ENCODE results near the gene SH3BP2. TPM values are rescaled to one million over a fixed set of nuclear protein-coding genes. Genes with fewer than 3 reads are reported as not detected.

Gene SH3BP2, protein sequence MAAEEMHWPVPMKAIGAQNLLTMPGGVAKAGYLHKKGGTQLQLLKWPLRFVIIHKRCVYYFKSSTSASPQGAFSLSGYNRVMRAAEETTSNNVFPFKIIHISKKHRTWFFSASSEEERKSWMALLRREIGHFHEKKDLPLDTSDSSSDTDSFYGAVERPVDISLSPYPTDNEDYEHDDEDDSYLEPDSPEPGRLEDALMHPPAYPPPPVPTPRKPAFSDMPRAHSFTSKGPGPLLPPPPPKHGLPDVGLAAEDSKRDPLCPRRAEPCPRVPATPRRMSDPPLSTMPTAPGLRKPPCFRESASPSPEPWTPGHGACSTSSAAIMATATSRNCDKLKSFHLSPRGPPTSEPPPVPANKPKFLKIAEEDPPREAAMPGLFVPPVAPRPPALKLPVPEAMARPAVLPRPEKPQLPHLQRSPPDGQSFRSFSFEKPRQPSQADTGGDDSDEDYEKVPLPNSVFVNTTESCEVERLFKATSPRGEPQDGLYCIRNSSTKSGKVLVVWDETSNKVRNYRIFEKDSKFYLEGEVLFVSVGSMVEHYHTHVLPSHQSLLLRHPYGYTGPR
- 10 to 100 TPM; 14.3 to 45.1 TPM for polyA plus RNA-seq

GRCh38 chr4:2792711-2793585, at the start of gene SH3BP2:
SH3BP2 (plus strand) TSS chr4:2793085; CDS start chr4:2820618, 27,533 bp downstream.
- Histone ChIP-seq H3K4me3 (ENCODE audit: low read depth in 1 of 2, low read length in 2 of 2) (peak within 1 kb of the TSS; percentile 62 to 76), H3K36me3 (ENCODE audit: control insufficient read depth in 2 of 2, insufficient read depth in 2 of 2, low read length in 1 of 2) (peaks cover 0 to 2% of the 10 kb centered on the region in 2 donors), H3K27ac (ENCODE audit: low read depth in 2 of 2, low read length in 1 of 2) (peak within 1 kb of the TSS; percentile 70 to 93), H3K27me3 (ENCODE audit: control insufficient read depth in 1 of 2, insufficient read depth in 2 of 2, low read length in 2 of 2) (no peaks in the 10 kb centered on the region), H3K9me3 (ENCODE audit: control insufficient read depth in 2 of 2, insufficient read depth in 1 of 2, low read depth in 1 of 2, low read length in 1 of 2) (no peaks in the 10 kb centered on the region), H3K4me1 (ENCODE audit: control insufficient read depth in 2 of 2, insufficient read depth in 2 of 2, low read length in 1 of 2) (peaks cover 16 to 50% of the 10 kb centered on the region in 2 donors)
- 8 to 13% methylated on average over 69 to 104 of the region's 104 CpGs for WGBS, 2 donors

DNA sequence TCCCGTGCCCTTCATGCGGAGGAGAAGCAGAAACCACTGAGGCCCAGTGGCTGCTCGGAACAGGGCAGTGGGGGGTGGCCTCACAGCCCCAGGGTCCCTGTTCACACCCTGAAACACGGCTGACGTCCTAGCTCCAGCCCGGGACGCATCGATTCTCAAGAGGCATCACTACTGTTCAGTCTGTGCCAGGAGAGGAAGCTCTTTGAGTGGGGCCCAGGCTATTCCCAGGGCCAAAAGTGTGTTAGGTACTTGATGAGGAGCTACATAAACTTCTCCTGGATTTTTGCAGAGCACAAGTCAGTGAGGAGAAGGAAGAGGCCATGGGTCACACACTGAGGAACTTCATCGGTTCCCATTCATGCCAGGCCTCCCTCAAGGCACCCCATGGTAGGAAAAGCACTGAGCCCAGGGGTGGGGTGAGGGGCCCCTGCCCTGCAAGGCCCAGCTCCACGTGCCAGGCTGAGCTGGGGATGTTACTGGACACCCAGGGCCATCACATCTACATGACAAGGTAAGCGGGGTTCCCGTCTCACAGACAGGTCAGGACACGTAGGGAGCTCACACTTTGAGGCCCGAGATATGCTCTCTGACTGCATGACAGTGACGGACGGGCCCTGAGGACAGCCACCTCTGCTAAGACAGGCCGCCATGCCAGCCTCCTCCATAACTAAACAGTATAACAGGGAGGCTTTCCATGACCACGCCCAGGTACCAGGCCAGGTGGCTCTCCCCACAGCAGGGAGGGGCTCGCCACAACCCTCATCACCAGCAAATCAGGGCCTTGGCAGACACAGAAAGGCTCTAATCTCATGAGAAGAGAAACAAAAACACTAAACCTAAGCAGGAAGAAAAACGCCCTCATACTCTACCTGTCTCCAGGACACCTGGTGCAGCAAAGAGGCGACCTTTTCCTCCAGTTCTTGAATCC, 49.1 kb upstream of the SH3BP2 start:
- Histone ChIP-seq H3K4me3 (ENCODE audit: low read depth in 1 of 2, low read length in 2 of 2) (no peak overlapping the region), H3K27ac (ENCODE audit: low read depth in 2 of 2, low read length in 1 of 2) (peak overlapping the region; percentile 51 to 87), H3K27me3 (ENCODE audit: control insufficient read depth in 1 of 2, insufficient read depth in 2 of 2, low read length in 2 of 2) (no peaks in the 10 kb centered on the region), H3K4me1 (ENCODE audit: control insufficient read depth in 2 of 2, insufficient read depth in 2 of 2, low read length in 1 of 2) (peaks cover 13 to 28% of the 10 kb centered on the region in 2 donors), H3K36me3 (ENCODE audit: control insufficient read depth in 2 of 2, insufficient read depth in 2 of 2, low read length in 1 of 2) (peaks cover 21 to 43% of the 10 kb centered on the region in 2 donors), H3K9me3 (ENCODE audit: control insufficient read depth in 2 of 2, insufficient read depth in 1 of 2, low read depth in 1 of 2, low read length in 1 of 2) (peaks cover 0 to under 1% of the 10 kb centered on the region in 2 donors)
- WGBS, 2 donors = 72 to 78% methylated on average over 21 of the region's 21 CpGs

DNA sequence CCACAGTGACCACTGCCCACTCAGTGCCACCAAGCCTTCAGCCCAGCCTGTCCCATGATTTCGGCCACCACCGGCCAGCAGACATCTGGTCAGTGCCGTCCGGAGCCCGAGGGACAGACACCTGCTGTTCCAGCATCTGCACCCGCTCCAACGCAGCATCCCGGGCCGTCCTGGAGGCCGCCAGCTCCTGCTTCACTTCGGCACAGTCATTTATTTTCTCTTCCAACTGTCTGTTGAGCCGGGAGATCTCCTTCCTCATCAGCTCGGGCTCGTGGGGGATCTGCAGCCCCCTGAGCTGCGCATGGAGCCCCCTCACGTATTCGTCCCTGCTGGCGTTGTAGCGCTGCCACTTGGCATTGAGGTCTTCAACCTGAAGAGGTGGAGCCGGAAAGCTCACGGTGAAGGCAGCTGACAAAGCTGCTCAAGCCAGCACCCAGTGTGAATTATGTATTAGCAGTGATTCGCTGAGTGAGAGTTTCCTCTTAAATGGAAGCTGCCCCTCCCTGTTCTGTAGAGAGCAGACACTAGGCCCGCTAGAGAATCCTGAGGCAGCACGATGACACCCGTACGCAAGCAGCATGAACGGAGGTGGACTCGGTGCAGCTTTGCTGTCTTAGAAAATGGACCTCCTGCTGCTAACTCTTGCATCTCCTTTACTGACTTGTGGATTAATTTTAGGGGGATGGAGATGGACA, 48.2 kb upstream of the SH3BP2 start:
- no peaks in the 10 kb centered on the region for H3K9me3 ChIP-seq (ENCODE audit: control insufficient read depth in 2 of 2, insufficient read depth in 1 of 2, low read depth in 1 of 2, low read length in 1 of 2)
- WGBS, 2 donors = 91% methylated on average over 28 of the region's 28 CpGs
- peaks cover 21 to 43% of the 10 kb centered on the region in 2 donors for H3K36me3 ChIP-seq (ENCODE audit: control insufficient read depth in 2 of 2, insufficient read depth in 2 of 2, low read length in 1 of 2)
- peaks cover 13 to 28% of the 10 kb centered on the region in 2 donors for H3K4me1 ChIP-seq (ENCODE audit: control insufficient read depth in 2 of 2, insufficient read depth in 2 of 2, low read length in 1 of 2)
- no peak overlapping the region for H3K4me3 ChIP-seq (ENCODE audit: low read depth in 1 of 2, low read length in 2 of 2)
- peak overlapping the region; percentile 36 to 87 for H3K27ac ChIP-seq (ENCODE audit: low read depth in 2 of 2, low read length in 1 of 2)
- H3K27me3 ChIP-seq (ENCODE audit: control insufficient read depth in 1 of 2, insufficient read depth in 2 of 2, low read length in 2 of 2) = no peaks in the 10 kb centered on the region

DNA sequence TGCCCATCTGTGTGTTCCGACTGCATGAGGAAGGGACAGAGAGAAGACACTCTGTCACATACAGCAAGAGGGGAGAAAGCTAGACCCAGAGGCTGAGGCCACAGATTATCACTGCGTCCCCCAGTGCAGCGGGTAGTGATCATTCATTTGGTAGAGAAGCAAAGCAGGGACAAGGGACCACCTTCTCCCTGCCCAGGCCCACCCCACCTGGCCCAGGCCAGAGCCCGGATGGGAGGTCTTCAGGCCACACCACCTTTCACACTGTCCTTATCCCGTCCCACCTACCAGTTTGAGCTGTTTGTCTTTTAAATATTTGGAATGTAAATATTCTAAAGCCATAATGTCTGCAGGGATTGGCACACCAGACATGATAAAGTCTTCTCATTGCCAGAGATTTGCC, 47.4 kb upstream of the SH3BP2 start:
- Histone ChIP-seq H3K27me3 (ENCODE audit: control insufficient read depth in 1 of 2, insufficient read depth in 2 of 2, low read length in 2 of 2) (no peaks in the 10 kb centered on the region), H3K36me3 (ENCODE audit: control insufficient read depth in 2 of 2, insufficient read depth in 2 of 2, low read length in 1 of 2) (peaks cover 21 to 45% of the 10 kb centered on the region in 2 donors), H3K4me1 (ENCODE audit: control insufficient read depth in 2 of 2, insufficient read depth in 2 of 2, low read length in 1 of 2) (peaks cover 13 to 28% of the 10 kb centered on the region in 2 donors), H3K27ac (ENCODE audit: low read depth in 2 of 2, low read length in 1 of 2) (peak overlapping the region; percentile 48 to 89), H3K4me3 (ENCODE audit: low read depth in 1 of 2, low read length in 2 of 2) (no peak overlapping the region), H3K9me3 (ENCODE audit: control insufficient read depth in 2 of 2, insufficient read depth in 1 of 2, low read depth in 1 of 2, low read length in 1 of 2) (no peaks in the 10 kb centered on the region)
- WGBS, 2 donors = 87 to 94% methylated on average over 5 of the region's 5 CpGs

DNA sequence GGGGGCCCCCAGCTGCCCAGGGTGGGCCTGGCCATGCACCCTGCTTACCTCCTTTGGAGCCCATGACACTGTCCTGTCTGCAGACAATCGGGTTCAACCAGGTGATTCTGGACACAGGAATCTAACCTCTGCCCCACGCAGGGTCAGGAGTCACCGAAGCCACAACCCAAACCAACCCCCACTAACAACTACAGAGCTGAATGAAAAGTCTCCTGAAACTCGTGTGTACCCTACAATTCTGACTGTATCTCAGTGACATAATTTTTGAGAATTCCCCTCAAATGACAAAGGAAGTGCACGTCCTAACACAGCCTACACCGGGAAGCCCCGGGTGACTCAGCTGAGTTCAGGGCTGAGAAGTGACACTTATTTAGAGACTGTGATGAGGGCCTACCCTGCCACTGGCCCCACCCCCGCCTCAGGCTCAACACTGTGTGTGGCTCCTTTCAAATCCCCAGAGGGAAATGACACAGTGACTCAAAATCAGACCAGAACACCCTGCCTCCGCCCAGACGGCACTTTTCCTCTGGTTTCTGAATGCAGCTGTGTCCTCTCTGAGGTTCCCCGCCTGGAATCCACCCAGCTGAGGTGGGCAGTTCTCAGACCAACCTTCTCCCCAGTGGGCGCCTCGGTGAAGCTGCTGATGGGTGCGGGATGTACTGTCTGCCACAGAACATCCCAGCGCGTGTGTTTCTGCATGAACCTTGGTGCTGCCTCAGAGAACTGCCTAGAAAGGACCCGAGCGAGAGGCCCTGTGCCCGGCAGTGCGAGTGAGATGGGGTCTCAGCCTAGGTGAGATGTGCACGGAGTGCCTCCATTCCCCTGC, 46.7 kb upstream of the SH3BP2 start:
- H3K4me1 ChIP-seq (ENCODE audit: control insufficient read depth in 2 of 2, insufficient read depth in 2 of 2, low read length in 1 of 2) = peaks cover 13 to 32% of the 10 kb centered on the region in 2 donors
- WGBS, 2 donors = 49 to 63% methylated on average over 21 of the region's 21 CpGs
- H3K27me3 ChIP-seq (ENCODE audit: control insufficient read depth in 1 of 2, insufficient read depth in 2 of 2, low read length in 2 of 2) = no peaks in the 10 kb centered on the region
- H3K4me3 ChIP-seq (ENCODE audit: low read depth in 1 of 2, low read length in 2 of 2) = no peak overlapping the region
- H3K36me3 ChIP-seq (ENCODE audit: control insufficient read depth in 2 of 2, insufficient read depth in 2 of 2, low read length in 1 of 2) = peaks cover 21 to 47% of the 10 kb centered on the region in 2 donors
- H3K27ac ChIP-seq (ENCODE audit: low read depth in 2 of 2, low read length in 1 of 2) = peak overlapping the region; percentile 73 to 89
- H3K9me3 ChIP-seq (ENCODE audit: control insufficient read depth in 2 of 2, insufficient read depth in 1 of 2, low read depth in 1 of 2, low read length in 1 of 2) = no peaks in the 10 kb centered on the region

DNA sequence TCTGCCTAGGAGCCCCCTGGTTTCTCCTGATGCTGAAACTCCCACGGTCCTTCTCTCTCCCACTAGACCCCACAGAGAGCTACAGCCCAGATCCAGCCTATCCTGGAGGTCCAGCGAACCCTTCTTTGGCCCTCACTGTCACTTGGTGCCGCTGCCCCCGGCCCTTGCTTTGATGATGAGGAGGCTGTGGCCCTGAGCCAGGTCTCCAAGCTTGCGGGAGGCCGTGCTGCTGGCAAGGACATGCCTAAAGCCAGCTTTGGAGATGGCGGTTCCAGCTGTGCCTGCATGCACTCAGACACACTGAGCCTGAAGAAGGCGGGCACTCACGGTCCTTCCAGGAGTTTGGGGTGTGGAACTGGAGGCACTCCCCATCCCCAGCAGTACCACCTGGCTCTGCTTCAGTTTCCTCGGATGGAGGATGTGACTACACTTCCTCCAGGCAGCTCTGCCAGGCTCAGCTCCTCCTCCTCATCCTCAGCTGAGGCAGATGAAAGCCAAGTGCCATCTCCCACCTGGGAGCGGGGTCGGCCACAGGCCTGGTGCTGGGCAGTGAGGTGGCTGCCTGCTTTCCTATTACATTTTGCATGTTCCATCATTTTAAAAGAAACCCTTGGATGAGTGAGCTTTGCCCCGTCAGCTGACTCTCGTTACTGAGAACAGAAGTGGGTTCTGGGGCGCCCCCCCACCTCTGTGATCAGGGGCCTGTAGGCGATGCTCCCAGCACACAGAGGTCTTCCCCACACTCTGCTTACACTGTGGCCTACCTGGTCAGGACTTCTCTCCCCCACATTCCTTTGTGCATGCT, 45.8 kb upstream of the SH3BP2 start:
- H3K4me1 ChIP-seq (ENCODE audit: control insufficient read depth in 2 of 2, insufficient read depth in 2 of 2, low read length in 1 of 2) = peaks cover 13 to 32% of the 10 kb centered on the region in 2 donors
- no peaks in the 10 kb centered on the region for H3K9me3 ChIP-seq (ENCODE audit: control insufficient read depth in 2 of 2, insufficient read depth in 1 of 2, low read depth in 1 of 2, low read length in 1 of 2)
- 72 to 74% methylated on average over 16 of the region's 16 CpGs for WGBS, 2 donors
- H3K27ac ChIP-seq (ENCODE audit: low read depth in 2 of 2, low read length in 1 of 2) = peak overlapping the region; percentile 73 to 86
- H3K4me3 ChIP-seq (ENCODE audit: low read depth in 1 of 2, low read length in 2 of 2) = no peak overlapping the region
- H3K36me3 ChIP-seq (ENCODE audit: control insufficient read depth in 2 of 2, insufficient read depth in 2 of 2, low read length in 1 of 2) = peaks cover 19 to 42% of the 10 kb centered on the region in 2 donors
- no peaks in the 10 kb centered on the region for H3K27me3 ChIP-seq (ENCODE audit: control insufficient read depth in 1 of 2, insufficient read depth in 2 of 2, low read length in 2 of 2)

GRCh38 chr4:2750719-2751605, 41.9 kb upstream of the SH3BP2 start:
- Histone ChIP-seq H3K36me3 (ENCODE audit: control insufficient read depth in 2 of 2, insufficient read depth in 2 of 2, low read length in 1 of 2) (peaks cover 5 to 20% of the 10 kb centered on the region in 2 donors), H3K27ac (ENCODE audit: low read depth in 2 of 2, low read length in 1 of 2) (no peak overlapping the region), H3K9me3 (ENCODE audit: control insufficient read depth in 2 of 2, insufficient read depth in 1 of 2, low read depth in 1 of 2, low read length in 1 of 2) (no peaks in the 10 kb centered on the region), H3K4me3 (ENCODE audit: low read depth in 1 of 2, low read length in 2 of 2) (no peak overlapping the region), H3K27me3 (ENCODE audit: control insufficient read depth in 1 of 2, insufficient read depth in 2 of 2, low read length in 2 of 2) (no peaks in the 10 kb centered on the region), H3K4me1 (ENCODE audit: control insufficient read depth in 2 of 2, insufficient read depth in 2 of 2, low read length in 1 of 2) (peaks cover 7 to 25% of the 10 kb centered on the region in 2 donors)
- 79 to 82% methylated on average over 19 of the region's 19 CpGs for WGBS, 2 donors

All from esophagus (tissue), 2 donors.